Activated CD4-positive, alpha-beta T cell treated with anti-CD3 and anti-CD28 coated beads for 24 hours (primary cell): ENCODE measurements around the gene ITM2B.
"Not testable (repeated sequence)": the region's sequence is repeated elsewhere in the genome, so short reads cannot be mapped to it uniquely, and the experiment has no call there.

Experiments
- DNase-seq, 2 donors: peaks; one replicate each; pipeline ENCODE4 v3.0.0-alpha.2; 2020; ENCODE audit warnings: low read depth in 2 of 2

ITM2B gene

GRCh38 chr13:48224701-48225100, 8.3 kb upstream of the ITM2B start:
- DNase-seq = no peak

- no peak for DNase-seq
These were observed 2.5 kb upstream of the ITM2B start for GRCh38 chr13:48230541-48230940.

GRCh38 chr13:48231080-48231479, 1.9 kb upstream of the ITM2B start:
- DNase-seq = no peak

GRCh38 chr13:48231933-48232332, 1.1 kb upstream of the ITM2B start:
- DNase-seq = no peak

- DNase-seq = peak in 1 of 2 donors; percentile 10
These were observed 473 bp upstream of the ITM2B start for GRCh38 chr13:48232420-48233045.

GRCh38 chr13:48233889-48234488, 983 bp downstream of the ITM2B start:
- no peak for DNase-seq

- DNase-seq = no peak
These were observed 1.7 kb downstream of the ITM2B start for GRCh38 chr13:48234566-48235340.

GRCh38 chr13:48235341-48236135, 2.5 kb downstream of the ITM2B start:
- no peak for DNase-seq

- DNase-seq = no peak
These were observed 3.7 kb downstream of the ITM2B start for GRCh38 chr13:48236528-48237353.

- DNase-seq = not testable (repeated sequence)
These were observed 6.4 kb downstream of the ITM2B start for GRCh38 chr13:48239369-48239768.

- DNase-seq = no peak
These were observed 8.6 kb downstream of the ITM2B start for GRCh38 chr13:48241651-48242050.

GRCh38 chr13:48242677-48243076, 9.7 kb downstream of the ITM2B start:
- DNase-seq = no peak

GRCh38 chr13:48244159-48244558, 11.2 kb downstream of the ITM2B start:
- no peak for DNase-seq

GRCh38 chr13:48246102-48246501, 13.1 kb downstream of the ITM2B start:
- DNase-seq = no peak

- no peak for DNase-seq
These were observed 16.0 kb downstream of the ITM2B start for GRCh38 chr13:48249018-48249417.

- no peak for DNase-seq
These were observed 18.6 kb downstream of the ITM2B start for GRCh38 chr13:48251611-48252081.

GRCh38 chr13:48252176-48252575, 19.2 kb downstream of the ITM2B start:
- no peak for DNase-seq

GRCh38 chr13:48253849-48254248, 20.8 kb downstream of the ITM2B start:
- DNase-seq = no peak

GRCh38 chr13:48255090-48255489, 22.1 kb downstream of the ITM2B start:
- no peak for DNase-seq

- no peak for DNase-seq
These were observed 22.9 kb downstream of the ITM2B start for GRCh38 chr13:48255954-48256353.

- no peak for DNase-seq
These were observed 25.0 kb downstream of the ITM2B start for GRCh38 chr13:48258002-48258401.
